Neural cell (in vitro differentiated cells): ENCODE results near the gene ZNRF1.

Source experiments
- EP300 ChIP-seq: fragments of 450-650 bp; conservative IDR thresholded peaks from 2 replicates; pipeline ENCODE4 v1.6.1; 2014; ENCODE audit warnings: antibody characterized with exemption, mild to moderate bottlenecking, moderate library complexity; ENCODE audit not compliant: poor library complexity, severe bottlenecking
- EZH2 ChIP-seq: fragments of 200-600, 300-800 bp; shearing (Covaris generic), sonication (generic); IDR thresholded peaks from 2 replicates; pipeline ENCODE4 v1.6.1; 2014; ENCODE audit warnings: antibody characterized with exemption, low read length, borderline replicate concordance, mild to moderate bottlenecking; ENCODE audit not compliant: insufficient read depth, poor library complexity, severe bottlenecking
- MXI1 ChIP-seq: fragments of 450-650 bp; conservative IDR thresholded peaks from 2 replicates; pipeline ENCODE4 v1.6.1; 2014; ENCODE audit warnings: antibody characterized with exemption, mild to moderate bottlenecking; ENCODE audit not compliant: poor library complexity, severe bottlenecking
- POLR2AphosphoS5 ChIP-seq: IDR thresholded peaks from 2 replicates; pipeline ENCODE4 v1.6.1; 2012
- SMC3 ChIP-seq: fragments of 450-650 bp; conservative IDR thresholded peaks from 2 replicates; pipeline ENCODE4 v1.6.1; 2014; ENCODE audit warnings: antibody characterized with exemption, mild to moderate bottlenecking, moderate library complexity; ENCODE audit not compliant: poor library complexity
- TF ChIP-seq, protein P1 (sequence below): fragments of 450-650 bp; IDR thresholded peaks from 2 replicates; pipeline ENCODE4 v1.5.1; 2014; ENCODE audit warnings: antibody characterized with exemption, mild to moderate bottlenecking, moderate library complexity; ENCODE audit not compliant: poor library complexity, severe bottlenecking
- TF ChIP-seq, protein P2 (sequence below): IDR thresholded peaks from 2 replicates; pipeline ENCODE4 v1.6.1; 2012; ENCODE audit warnings: borderline replicate concordance

DNA sequence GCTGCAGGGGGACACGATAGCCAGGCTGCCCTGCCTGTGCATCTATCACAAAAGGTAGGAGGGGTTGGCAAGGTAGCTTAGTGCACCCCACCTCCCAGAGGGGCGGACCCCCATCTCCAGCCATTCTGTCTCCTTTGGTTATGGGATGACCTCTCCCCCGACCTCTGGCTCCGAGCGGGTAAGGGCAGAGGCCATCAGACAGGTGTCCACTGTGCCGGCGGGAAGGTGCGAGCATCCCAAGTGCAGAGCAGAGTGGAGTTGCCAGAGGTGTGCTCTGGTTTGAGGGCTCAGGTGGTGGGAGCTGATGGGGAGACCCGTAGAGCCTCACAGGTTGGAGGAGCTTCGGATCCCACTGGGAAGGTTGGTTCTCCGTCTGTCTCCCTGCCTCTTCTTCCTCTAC lies 106.0 kb downstream of the ZNRF1 start:
- TF ChIP-seq, protein P1, sequence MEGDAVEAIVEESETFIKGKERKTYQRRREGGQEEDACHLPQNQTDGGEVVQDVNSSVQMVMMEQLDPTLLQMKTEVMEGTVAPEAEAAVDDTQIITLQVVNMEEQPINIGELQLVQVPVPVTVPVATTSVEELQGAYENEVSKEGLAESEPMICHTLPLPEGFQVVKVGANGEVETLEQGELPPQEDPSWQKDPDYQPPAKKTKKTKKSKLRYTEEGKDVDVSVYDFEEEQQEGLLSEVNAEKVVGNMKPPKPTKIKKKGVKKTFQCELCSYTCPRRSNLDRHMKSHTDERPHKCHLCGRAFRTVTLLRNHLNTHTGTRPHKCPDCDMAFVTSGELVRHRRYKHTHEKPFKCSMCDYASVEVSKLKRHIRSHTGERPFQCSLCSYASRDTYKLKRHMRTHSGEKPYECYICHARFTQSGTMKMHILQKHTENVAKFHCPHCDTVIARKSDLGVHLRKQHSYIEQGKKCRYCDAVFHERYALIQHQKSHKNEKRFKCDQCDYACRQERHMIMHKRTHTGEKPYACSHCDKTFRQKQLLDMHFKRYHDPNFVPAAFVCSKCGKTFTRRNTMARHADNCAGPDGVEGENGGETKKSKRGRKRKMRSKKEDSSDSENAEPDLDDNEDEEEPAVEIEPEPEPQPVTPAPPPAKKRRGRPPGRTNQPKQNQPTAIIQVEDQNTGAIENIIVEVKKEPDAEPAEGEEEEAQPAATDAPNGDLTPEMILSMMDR: no peak
- TF ChIP-seq POLR2AphosphoS5 (no peak), EP300 (no peak), SMC3 (no peak), EZH2 (no peak), MXI1 (no peak)
- TF ChIP-seq, protein P2, sequence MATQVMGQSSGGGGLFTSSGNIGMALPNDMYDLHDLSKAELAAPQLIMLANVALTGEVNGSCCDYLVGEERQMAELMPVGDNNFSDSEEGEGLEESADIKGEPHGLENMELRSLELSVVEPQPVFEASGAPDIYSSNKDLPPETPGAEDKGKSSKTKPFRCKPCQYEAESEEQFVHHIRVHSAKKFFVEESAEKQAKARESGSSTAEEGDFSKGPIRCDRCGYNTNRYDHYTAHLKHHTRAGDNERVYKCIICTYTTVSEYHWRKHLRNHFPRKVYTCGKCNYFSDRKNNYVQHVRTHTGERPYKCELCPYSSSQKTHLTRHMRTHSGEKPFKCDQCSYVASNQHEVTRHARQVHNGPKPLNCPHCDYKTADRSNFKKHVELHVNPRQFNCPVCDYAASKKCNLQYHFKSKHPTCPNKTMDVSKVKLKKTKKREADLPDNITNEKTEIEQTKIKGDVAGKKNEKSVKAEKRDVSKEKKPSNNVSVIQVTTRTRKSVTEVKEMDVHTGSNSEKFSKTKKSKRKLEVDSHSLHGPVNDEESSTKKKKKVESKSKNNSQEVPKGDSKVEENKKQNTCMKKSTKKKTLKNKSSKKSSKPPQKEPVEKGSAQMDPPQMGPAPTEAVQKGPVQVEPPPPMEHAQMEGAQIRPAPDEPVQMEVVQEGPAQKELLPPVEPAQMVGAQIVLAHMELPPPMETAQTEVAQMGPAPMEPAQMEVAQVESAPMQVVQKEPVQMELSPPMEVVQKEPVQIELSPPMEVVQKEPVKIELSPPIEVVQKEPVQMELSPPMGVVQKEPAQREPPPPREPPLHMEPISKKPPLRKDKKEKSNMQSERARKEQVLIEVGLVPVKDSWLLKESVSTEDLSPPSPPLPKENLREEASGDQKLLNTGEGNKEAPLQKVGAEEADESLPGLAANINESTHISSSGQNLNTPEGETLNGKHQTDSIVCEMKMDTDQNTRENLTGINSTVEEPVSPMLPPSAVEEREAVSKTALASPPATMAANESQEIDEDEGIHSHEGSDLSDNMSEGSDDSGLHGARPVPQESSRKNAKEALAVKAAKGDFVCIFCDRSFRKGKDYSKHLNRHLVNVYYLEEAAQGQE: no peak
